ENCODE results near the gene TMEM201.
"Not testable (repeated sequence)": the region's sequence is repeated elsewhere in the genome, so short reads cannot be mapped to it uniquely, and the experiment has no call there.

The TMEM201 gene

GRCh38 chr1:9624081-9624480 is 35.4 kb downstream of the TMEM201 start:
- no peak overlapping the region for H4K5ac ChIP-seq (ENCODE audit: low read length)
- no peaks in the 10 kb centered on the region for H3K27me3 ChIP-seq (ENCODE audit: insufficient read depth, low read length, poor library complexity)
- H3K9ac ChIP-seq (ENCODE audit: low read length), result no peak overlapping the region
- WGBS (ENCODE audit: extremely low coverage, insufficient coverage, low lambda C conversion rate), result no CpG with 5 or more reads among the region's 2 CpGs
- H3K79me1 ChIP-seq (ENCODE audit: low read length), result no peaks in the 10 kb centered on the region
- H2BK15ac ChIP-seq (replicated peaks; ENCODE audit: low read depth), result no peak overlapping the region
- H3K4me2 ChIP-seq (ENCODE audit: low read length), result no peak overlapping the region
- no peak overlapping the region for H3K27ac ChIP-seq (ENCODE audit: low read depth, low read length)
- no peak overlapping the region for H3K23ac ChIP-seq (ENCODE audit: low read length)
- no peak overlapping the region for H3K56ac ChIP-seq (ENCODE audit: low read length)
- H3K4me3 ChIP-seq (ENCODE audit: low read length), result no peak overlapping the region
- no peak overlapping the region for H2BK120ac ChIP-seq (ENCODE audit: low read depth, low read length)
- no peaks in the 10 kb centered on the region for H3K79me2 ChIP-seq (ENCODE audit: control insufficient read depth, insufficient read depth, low read length)
- no peak overlapping the region for H3K18ac ChIP-seq (ENCODE audit: low read length)
- H3K4me1 ChIP-seq (ENCODE audit: control insufficient read depth, low read depth, low read length), result no peaks in the 10 kb centered on the region
- H3K4ac ChIP-seq (ENCODE audit: low read depth, low read length), result no peak overlapping the region
- no peak overlapping the region for H4K8ac ChIP-seq (ENCODE audit: low read depth, low read length)
- no peak overlapping the region for H2BK5ac ChIP-seq (ENCODE audit: low read length)
- H2AK5ac ChIP-seq (ENCODE audit: low read length), result no peak overlapping the region
- no peaks in the 10 kb centered on the region for H3K36me3 ChIP-seq (ENCODE audit: control insufficient read depth, insufficient read depth, low read length)
- DNase-seq, result no peak

- H3K18ac ChIP-seq (ENCODE audit: low read length); H2AK5ac ChIP-seq (ENCODE audit: low read length); H2BK15ac ChIP-seq (replicated peaks; ENCODE audit: low read depth); H2BK5ac ChIP-seq (ENCODE audit: low read length); H3K4me1 ChIP-seq (ENCODE audit: control insufficient read depth, low read depth, low read length); H3K4me2 ChIP-seq (ENCODE audit: low read length); DNase-seq; H3K23ac ChIP-seq (ENCODE audit: low read length); H3K56ac ChIP-seq (ENCODE audit: low read length); H3K27ac ChIP-seq (ENCODE audit: low read depth, low read length); H4K5ac ChIP-seq (ENCODE audit: low read length); H3K4ac ChIP-seq (ENCODE audit: low read depth, low read length); H3K79me2 ChIP-seq (ENCODE audit: control insufficient read depth, insufficient read depth, low read length); H4K8ac ChIP-seq (ENCODE audit: low read depth, low read length); H3K27me3 ChIP-seq (ENCODE audit: insufficient read depth, low read length, poor library complexity); H2BK120ac ChIP-seq (ENCODE audit: low read depth, low read length); H3K9ac ChIP-seq (ENCODE audit: low read length); H3K79me1 ChIP-seq (ENCODE audit: low read length); H3K36me3 ChIP-seq (ENCODE audit: control insufficient read depth, insufficient read depth, low read length); H3K4me3 ChIP-seq (ENCODE audit: low read length): not testable (repeated sequence)
- WGBS (ENCODE audit: extremely low coverage, insufficient coverage, low lambda C conversion rate), result no CpG with 5 or more reads among the region's 3 CpGs
Observed at GRCh38 chr1:9625030-9625429, 36.3 kb downstream of the TMEM201 start.

GRCh38 chr1:9626201-9626608 is 37.5 kb downstream of the TMEM201 start:
- no peaks in the 10 kb centered on the region for H3K79me1 ChIP-seq (ENCODE audit: low read length)
- no peak overlapping the region for H3K9ac ChIP-seq (ENCODE audit: low read length)
- no peak overlapping the region for H3K27ac ChIP-seq (ENCODE audit: low read depth, low read length)
- H3K18ac ChIP-seq (ENCODE audit: low read length), result no peak overlapping the region
- no peak overlapping the region for H4K8ac ChIP-seq (ENCODE audit: low read depth, low read length)
- no peak overlapping the region for H3K4me2 ChIP-seq (ENCODE audit: low read length)
- H3K4me1 ChIP-seq (ENCODE audit: control insufficient read depth, low read depth, low read length), result no peaks in the 10 kb centered on the region
- H2BK15ac ChIP-seq (replicated peaks; ENCODE audit: low read depth), result no peak overlapping the region
- H4K5ac ChIP-seq (ENCODE audit: low read length), result no peak overlapping the region
- no peak overlapping the region for H2BK5ac ChIP-seq (ENCODE audit: low read length)
- H2AK5ac ChIP-seq (ENCODE audit: low read length), result no peak overlapping the region
- H3K27me3 ChIP-seq (ENCODE audit: insufficient read depth, low read length, poor library complexity), result no peaks in the 10 kb centered on the region
- no peak overlapping the region for H3K23ac ChIP-seq (ENCODE audit: low read length)
- H2BK120ac ChIP-seq (ENCODE audit: low read depth, low read length), result no peak overlapping the region
- no peaks in the 10 kb centered on the region for H3K79me2 ChIP-seq (ENCODE audit: control insufficient read depth, insufficient read depth, low read length)
- no peaks in the 10 kb centered on the region for H3K36me3 ChIP-seq (ENCODE audit: control insufficient read depth, insufficient read depth, low read length)
- no peak for DNase-seq
- H3K4me3 ChIP-seq (ENCODE audit: low read length), result no peak overlapping the region
- no peak overlapping the region for H3K56ac ChIP-seq (ENCODE audit: low read length)
- no CpG with 5 or more reads among the region's 9 CpGs for WGBS (ENCODE audit: extremely low coverage, insufficient coverage, low lambda C conversion rate)
- H3K4ac ChIP-seq (ENCODE audit: low read depth, low read length), result no peak overlapping the region

- H3K79me2 ChIP-seq (ENCODE audit: control insufficient read depth, insufficient read depth, low read length), result no peaks in the 10 kb centered on the region
- no peak overlapping the region for H3K56ac ChIP-seq (ENCODE audit: low read length)
- H3K4me3 ChIP-seq (ENCODE audit: low read length), result no peak overlapping the region
- H3K23ac ChIP-seq (ENCODE audit: low read length), result peak overlapping the region; percentile 24
- no peak for DNase-seq
- H3K4me2 ChIP-seq (ENCODE audit: low read length), result no peak overlapping the region
- no peak overlapping the region for H3K4ac ChIP-seq (ENCODE audit: low read depth, low read length)
- no peaks in the 10 kb centered on the region for H3K79me1 ChIP-seq (ENCODE audit: low read length)
- H2BK5ac ChIP-seq (ENCODE audit: low read length), result no peak overlapping the region
- WGBS (ENCODE audit: extremely low coverage, insufficient coverage, low lambda C conversion rate), result no CpG with 5 or more reads among the region's 23 CpGs
- no peaks in the 10 kb centered on the region for H3K36me3 ChIP-seq (ENCODE audit: control insufficient read depth, insufficient read depth, low read length)
- H3K4me1 ChIP-seq (ENCODE audit: control insufficient read depth, low read depth, low read length), result no peaks in the 10 kb centered on the region
- H3K27me3 ChIP-seq (ENCODE audit: insufficient read depth, low read length, poor library complexity), result no peaks in the 10 kb centered on the region
- H2AK5ac ChIP-seq (ENCODE audit: low read length), result no peak overlapping the region
- no peak overlapping the region for H3K27ac ChIP-seq (ENCODE audit: low read depth, low read length)
- H4K8ac ChIP-seq (ENCODE audit: low read depth, low read length), result no peak overlapping the region
- no peak overlapping the region for H4K5ac ChIP-seq (ENCODE audit: low read length)
- H2BK120ac ChIP-seq (ENCODE audit: low read depth, low read length), result no peak overlapping the region
- no peak overlapping the region for H2BK15ac ChIP-seq (replicated peaks; ENCODE audit: low read depth)
- no peak overlapping the region for H3K9ac ChIP-seq (ENCODE audit: low read length)
- H3K18ac ChIP-seq (ENCODE audit: low read length), result no peak overlapping the region
Observed at GRCh38 chr1:9628541-9629444, 40.1 kb downstream of the TMEM201 start.

GRCh38 chr1:9629445-9630201 is 40.9 kb downstream of the TMEM201 start:
- Histone ChIP-seq H3K27me3 (ENCODE audit: insufficient read depth, low read length, poor library complexity) (no peaks in the 10 kb centered on the region), H3K79me1 (ENCODE audit: low read length) (no peaks in the 10 kb centered on the region), H2BK5ac (ENCODE audit: low read length) (no peak overlapping the region), H3K18ac (ENCODE audit: low read length) (no peak overlapping the region), H4K8ac (ENCODE audit: low read depth, low read length) (no peak overlapping the region), H3K9ac (ENCODE audit: low read length) (no peak overlapping the region), H3K4ac (ENCODE audit: low read depth, low read length) (no peak overlapping the region), H2BK15ac (replicated peaks; ENCODE audit: low read depth) (no peak overlapping the region), H2AK5ac (ENCODE audit: low read length) (no peak overlapping the region), H3K4me3 (ENCODE audit: low read length) (no peak overlapping the region), H3K27ac (ENCODE audit: low read depth, low read length) (no peak overlapping the region), H3K56ac (ENCODE audit: low read length) (no peak overlapping the region), H3K23ac (ENCODE audit: low read length) (no peak overlapping the region), H3K4me2 (ENCODE audit: low read length) (no peak overlapping the region), H3K4me1 (ENCODE audit: control insufficient read depth, low read depth, low read length) (no peaks in the 10 kb centered on the region), H3K36me3 (ENCODE audit: control insufficient read depth, insufficient read depth, low read length) (no peaks in the 10 kb centered on the region), H2BK120ac (ENCODE audit: low read depth, low read length) (no peak overlapping the region), H4K5ac (ENCODE audit: low read length) (no peak overlapping the region), H3K79me2 (ENCODE audit: control insufficient read depth, insufficient read depth, low read length) (no peaks in the 10 kb centered on the region)
- WGBS (ENCODE audit: extremely low coverage, insufficient coverage, low lambda C conversion rate), result no CpG with 5 or more reads among the region's 29 CpGs
- no peak for DNase-seq

Measured in mesendoderm (in vitro differentiated cells).